Coronary artery (tissue), 2 donors: ENCODE results near the gene BRD3OS.
"Not testable (repeated sequence)": the region's sequence is repeated elsewhere in the genome, so short reads cannot be mapped to it uniquely, and the experiment has no call there.

Experiments used
- DNase-seq: peaks from one replicate; pipeline ENCODE4 v3.0.0-alpha.2; 2017; ENCODE audit warnings: low spot score
- H3K27ac ChIP-seq, 2 donors: fragments of 200-600 bp; sonication (generic); one replicate each; pipeline ENCODE4 v1.5.1; 2016 to 2019
- H3K4me3 ChIP-seq: fragments of 200-600 bp; sonication (generic); 2 replicates; pipeline ENCODE4 v1.5.1; 2016; ENCODE audit warnings: mild to moderate bottlenecking, moderate library complexity
- CTCF ChIP-seq: fragments of 200-600 bp; sonication (generic); IDR thresholded peaks from one replicate; pipeline ENCODE4 v1.5.1; 2019; ENCODE audit warnings: antibody characterized with exemption

Gene BRD3OS

GRCh38 chr9:134073500-134073899 lies 48.2 kb downstream of the BRD3OS start:
- DNase-seq: no peak
- H3K27ac ChIP-seq: no peak overlapping the region
- no peak overlapping the region for H3K4me3 ChIP-seq
- TF ChIP-seq CTCF: no peak

- not testable (repeated sequence) for DNase-seq, H3K27ac ChIP-seq, H3K4me3 ChIP-seq
These were observed 50.4 kb downstream of the BRD3OS start for GRCh38 chr9:134075689-134076088.

GRCh38 chr9:134076644-134077043 lies 51.4 kb downstream of the BRD3OS start:
- TF ChIP-seq CTCF: no peak
- no peak for DNase-seq
- Histone ChIP-seq H3K27ac (no peak overlapping the region), H3K4me3 (no peak overlapping the region)
